NCI-H2171 treated with DMSO at 0.1 percent for 48 hours (cell line): ENCODE measurements around the gene CDH12.
"Not testable (repeated sequence)": the region's sequence is repeated elsewhere in the genome, so short reads cannot be mapped to it uniquely, and the experiment has no call there.

Source experiments
- DNase-seq: peaks from one replicate; lab custom pipeline; 2025; lab: John Stamatoyannopoulos, UW

The CDH12 gene

GRCh38 chr5:22151801-22152200, 701.3 kb downstream of the CDH12 start:
- not testable (repeated sequence) for DNase-seq

DNA sequence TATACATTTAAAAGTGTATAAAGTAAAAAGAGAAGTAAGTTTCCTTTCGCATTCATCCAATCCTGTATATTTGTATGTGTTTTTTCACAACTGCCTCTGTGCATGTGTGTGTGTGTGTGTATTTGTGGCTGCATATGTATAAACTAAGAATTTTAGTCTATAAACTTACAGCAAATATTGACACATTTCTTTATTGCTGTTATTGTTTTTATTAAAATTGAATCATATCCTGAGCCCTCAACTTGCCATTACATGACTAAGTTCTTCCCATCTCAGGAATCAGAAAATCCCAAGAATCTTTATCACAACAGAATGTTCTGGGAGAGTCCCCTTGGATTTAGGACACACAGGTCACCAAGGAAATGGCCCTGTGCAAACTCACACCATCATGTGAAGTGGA, 712.7 kb downstream of the CDH12 start:
- not testable (repeated sequence) for DNase-seq

GRCh38 chr5:22139662-22140300, 713.4 kb downstream of the CDH12 start:
- not testable (repeated sequence) for DNase-seq

DNA sequence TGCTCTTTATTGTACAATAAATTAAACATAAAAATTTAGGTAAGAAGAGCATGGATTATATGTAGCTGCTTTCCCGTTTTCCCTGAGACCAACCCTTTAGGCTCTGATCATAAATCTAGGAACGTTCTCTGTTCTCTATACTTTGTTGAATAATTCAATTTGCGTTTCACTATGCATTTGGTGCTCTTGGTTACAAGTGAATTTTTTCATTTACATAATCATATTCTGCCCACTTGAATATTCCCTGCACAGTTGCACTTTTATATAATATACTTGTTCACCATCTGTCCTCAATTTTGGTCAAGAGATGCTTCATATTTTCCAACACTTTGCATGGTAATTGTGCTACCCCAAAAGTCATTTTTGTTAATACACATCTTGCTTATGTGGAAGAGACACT, 741.8 kb downstream of the CDH12 start:
- no peak for DNase-seq

DNA sequence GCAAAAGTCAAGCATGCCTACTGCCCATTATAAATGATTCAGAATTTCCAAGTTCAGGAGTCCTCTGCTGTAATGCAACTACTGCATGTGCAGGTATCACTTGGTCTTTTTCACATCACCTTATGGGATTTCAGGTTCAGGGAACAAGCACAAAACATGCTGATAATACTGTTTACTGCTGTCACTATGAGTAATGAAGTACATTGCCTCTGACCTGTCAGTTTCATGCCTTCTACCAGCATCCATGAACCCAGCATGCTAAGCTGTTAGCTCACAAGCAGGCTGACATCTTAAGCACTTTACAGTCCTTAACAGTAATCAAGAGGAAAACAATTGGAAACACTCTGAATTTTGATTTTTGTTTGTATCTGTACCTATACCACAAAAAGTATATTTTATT, 743.8 kb downstream of the CDH12 start:
- DNase-seq = no peak

GRCh38 chr5:22108545-22108944, 744.6 kb downstream of the CDH12 start:
- peak; percentile 39 for DNase-seq

GRCh38 chr5:22102823-22103359, 750.3 kb downstream of the CDH12 start:
- DNase-seq = no peak

GRCh38 chr5:22088517-22088916, 764.6 kb downstream of the CDH12 start:
- DNase-seq = no peak

DNA sequence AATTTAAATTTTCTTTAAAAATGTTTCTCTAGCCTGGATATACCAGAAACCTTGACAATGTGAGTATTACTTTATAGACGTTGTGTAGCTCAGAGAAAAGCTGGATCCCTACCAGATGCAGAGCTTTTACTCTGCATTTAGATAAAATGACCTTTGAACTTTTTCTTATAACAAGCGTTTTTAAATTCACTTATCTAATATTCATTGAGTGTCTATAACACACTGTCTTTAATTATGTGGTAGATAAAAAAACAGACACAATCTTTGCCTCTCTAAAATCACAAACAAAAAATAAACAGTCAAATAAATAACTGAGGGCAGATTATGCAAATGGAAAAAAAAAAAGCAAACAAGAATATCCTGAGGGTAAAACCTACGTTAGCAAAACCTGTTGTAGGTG, 773.6 kb downstream of the CDH12 start:
- no peak for DNase-seq

- DNase-seq = no peak
Measured at GRCh38 chr5:22079002-22079401, 774.1 kb downstream of the CDH12 start.

GRCh38 chr5:22076586-22076985, 776.6 kb downstream of the CDH12 start:
- no peak for DNase-seq

GRCh38 chr5:22070186-22070728, 782.9 kb downstream of the CDH12 start:
- DNase-seq = no peak

- no peak for DNase-seq
Measured at GRCh38 chr5:22063717-22064116, 789.4 kb downstream of the CDH12 start.

- DNase-seq = no peak
Measured at GRCh38 chr5:22058620-22059019, 794.5 kb downstream of the CDH12 start.

DNA sequence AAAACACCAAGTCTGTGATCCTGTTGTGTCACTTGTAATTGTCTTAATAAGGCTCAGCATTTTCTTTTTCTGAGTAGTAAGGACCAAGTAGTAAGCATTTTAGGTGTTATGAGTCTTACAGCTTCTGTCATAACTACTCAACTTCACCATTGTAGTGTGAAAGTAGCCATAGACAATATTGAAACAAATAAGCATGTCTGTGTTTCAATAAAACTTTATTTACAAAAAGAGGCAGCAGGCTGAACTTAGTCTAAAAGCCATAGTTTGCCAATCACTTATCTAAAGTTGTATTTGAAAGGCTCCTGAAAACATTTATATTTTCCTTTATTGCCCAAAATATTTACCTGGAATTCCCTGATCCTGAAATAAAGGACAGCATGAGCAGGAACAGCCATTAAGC, 796.1 kb downstream of the CDH12 start:
- DNase-seq = no peak

DNA sequence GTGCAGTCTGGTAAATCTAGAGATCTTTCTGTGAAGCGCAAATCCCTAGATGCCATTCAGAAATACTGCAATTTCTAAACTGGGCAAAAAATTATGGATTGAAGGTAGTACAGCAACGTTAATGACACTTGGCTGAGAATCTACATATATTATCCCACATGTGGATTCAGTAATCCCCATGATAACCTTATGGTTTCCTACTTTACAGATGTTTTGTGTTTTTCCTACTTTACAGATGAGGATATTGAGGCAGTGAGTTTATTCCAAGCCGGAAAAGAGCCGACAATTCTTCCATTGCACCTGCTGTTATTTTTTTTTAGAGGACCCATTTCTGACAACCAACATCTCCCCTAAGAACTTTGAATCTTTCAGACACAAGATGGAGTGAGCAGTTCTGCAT, 796.5 kb downstream of the CDH12 start:
- DNase-seq = no peak

DNA sequence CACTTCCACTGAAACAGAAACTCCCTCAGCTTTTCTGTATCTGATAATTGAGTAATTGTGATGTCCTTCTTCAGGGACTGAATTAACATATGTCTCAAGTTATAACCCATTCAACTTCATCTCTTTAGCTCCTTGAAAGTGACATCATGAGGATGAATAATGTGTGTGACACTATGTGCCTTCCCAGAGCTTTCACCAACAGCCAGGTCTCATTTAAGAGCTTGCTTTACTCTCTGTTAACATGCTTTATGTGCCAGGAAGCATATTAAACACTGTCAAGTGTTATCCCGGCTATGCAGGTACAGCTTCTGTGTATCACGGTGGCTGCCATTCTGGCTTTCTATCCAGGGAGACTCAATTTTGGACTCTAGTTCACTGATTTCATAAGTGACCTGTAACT, 799.9 kb downstream of the CDH12 start:
- peak; percentile 57 for DNase-seq

GRCh38 chr5:22051881-22052280, 801.3 kb downstream of the CDH12 start:
- no peak for DNase-seq

GRCh38 chr5:22050931-22051330, 802.2 kb downstream of the CDH12 start:
- DNase-seq = no peak

DNA sequence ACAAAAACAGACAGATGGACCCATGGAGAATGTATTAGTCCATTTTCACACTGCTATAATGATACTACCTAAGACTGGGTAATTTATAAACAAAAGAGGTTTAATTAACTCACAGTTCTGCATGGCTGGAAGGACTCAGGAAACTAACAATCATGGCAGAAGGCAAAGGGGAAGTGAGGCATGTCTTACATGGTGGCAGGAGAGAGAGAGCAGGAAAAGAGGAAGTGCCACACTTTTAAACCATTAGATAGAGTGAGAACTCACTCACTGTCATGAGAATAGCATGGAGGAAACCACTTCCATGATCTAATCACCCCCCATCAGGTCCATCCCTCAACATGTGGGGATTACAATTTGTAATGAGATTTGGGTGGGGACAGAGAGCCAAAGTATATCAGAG, 808.9 kb downstream of the CDH12 start:
- no peak for DNase-seq

DNA sequence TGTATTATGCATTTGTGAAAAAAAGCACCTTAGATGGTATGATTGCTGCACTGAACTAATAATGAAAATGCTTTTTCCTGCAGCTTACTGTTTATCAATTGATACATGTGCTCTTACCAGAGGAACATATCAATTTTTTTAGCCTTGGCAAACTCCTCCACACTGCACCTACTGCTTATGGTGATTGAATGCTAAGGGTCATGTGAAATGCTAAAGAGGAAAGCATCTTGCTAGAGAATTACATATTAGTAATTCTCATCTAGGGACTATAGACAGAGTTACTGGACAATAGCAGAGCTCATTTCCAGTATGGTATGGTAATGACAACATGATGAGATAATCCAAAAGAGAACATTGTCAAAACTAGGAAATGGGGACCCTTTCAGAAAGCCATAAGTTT, 817.1 kb downstream of the CDH12 start:
- DNase-seq = no peak

DNA sequence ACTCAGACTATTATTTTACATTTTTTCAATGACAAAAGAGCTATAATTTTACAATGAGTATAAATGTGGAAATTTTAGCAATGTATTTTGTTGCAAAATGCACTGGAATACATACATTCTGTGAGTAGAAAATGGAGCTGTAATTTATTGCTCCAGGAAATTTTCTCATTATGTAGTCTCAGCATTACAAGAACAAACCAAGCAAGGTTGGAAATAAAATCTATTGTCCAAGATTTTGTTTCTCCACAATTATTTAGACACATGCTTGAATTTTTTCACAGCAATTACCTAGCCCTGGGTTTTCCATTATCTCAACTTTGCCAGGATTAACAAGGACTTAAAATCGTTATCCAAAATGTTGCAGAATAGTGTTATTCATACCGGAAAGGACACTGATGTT, 820.1 kb downstream of the CDH12 start:
- no peak for DNase-seq

- peak; percentile 44 for DNase-seq
Measured at GRCh38 chr5:22023784-22024183, 829.4 kb downstream of the CDH12 start.

- not testable (repeated sequence) for DNase-seq
Measured at GRCh38 chr5:22012893-22013292, 840.3 kb downstream of the CDH12 start.
